ENCODE measurements around the gene NSUN4.
"Not testable (repeated sequence)": the region's sequence is repeated elsewhere in the genome, so short reads cannot be mapped to it uniquely, and the experiment has no call there.

Gene NSUN4

DNA sequence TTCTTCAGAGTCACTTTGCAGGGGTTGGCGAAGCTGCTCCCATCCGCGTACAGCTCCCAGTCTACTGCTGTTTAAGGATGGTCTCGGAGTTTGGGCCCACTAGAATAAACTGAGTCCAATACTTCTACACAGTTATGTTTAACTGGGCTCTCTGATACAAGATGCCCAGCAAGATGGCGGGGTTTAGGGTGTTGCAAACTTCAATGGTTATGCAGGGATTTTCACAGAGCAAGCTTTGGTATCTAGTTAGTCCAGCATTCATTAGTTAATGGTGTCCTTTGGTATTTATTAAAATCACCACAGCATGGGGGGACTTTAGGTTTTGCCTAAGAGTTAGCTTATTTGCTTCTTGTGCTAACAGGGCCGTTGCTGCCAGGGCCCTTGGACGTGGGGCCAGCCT is 12.4 kb upstream of the NSUN4 start:
- not testable (repeated sequence) for DNase-seq (ENCODE audit: low spot score)

DNA sequence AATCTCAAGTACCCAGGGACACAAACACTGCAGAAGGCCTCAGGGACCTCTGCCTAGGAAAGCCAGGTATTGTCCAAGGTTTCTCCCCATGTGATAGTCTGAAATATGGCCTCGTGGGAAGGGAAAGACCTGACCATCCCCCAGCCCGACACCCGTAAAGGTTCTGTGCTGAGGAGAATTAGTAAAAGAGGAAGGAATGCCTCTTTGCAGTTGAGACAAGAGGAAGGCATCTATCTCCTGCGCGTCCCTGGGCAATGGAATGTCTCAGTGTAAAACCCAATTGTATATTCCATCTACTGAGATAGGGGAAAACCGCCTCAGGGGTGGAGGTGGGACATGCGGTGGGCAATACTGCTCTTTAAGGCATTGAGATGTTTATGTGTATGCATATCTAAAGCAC is 10.8 kb upstream of the NSUN4 start:
- not testable (repeated sequence) for DNase-seq (ENCODE audit: low spot score)

DNA sequence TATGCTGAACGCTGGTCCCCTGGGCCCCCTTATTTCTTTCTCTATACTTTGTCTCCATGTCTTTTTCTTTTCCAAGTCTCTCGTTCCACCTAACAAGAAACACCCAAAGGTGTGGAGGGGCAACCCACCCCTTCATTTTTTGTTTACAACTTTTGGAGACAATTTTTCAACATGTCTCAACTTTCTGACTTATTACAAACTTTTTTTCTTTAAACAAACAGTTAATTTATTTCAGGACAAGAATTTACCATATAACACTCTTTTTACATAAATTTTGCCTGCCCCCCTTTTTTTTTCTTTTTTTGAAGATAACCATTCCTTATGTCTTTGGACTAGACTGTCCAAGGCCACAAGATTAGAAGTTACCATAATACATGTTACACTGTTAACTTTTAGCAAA is 10.2 kb upstream of the NSUN4 start:
- not testable (repeated sequence) for DNase-seq (ENCODE audit: low spot score)

DNA sequence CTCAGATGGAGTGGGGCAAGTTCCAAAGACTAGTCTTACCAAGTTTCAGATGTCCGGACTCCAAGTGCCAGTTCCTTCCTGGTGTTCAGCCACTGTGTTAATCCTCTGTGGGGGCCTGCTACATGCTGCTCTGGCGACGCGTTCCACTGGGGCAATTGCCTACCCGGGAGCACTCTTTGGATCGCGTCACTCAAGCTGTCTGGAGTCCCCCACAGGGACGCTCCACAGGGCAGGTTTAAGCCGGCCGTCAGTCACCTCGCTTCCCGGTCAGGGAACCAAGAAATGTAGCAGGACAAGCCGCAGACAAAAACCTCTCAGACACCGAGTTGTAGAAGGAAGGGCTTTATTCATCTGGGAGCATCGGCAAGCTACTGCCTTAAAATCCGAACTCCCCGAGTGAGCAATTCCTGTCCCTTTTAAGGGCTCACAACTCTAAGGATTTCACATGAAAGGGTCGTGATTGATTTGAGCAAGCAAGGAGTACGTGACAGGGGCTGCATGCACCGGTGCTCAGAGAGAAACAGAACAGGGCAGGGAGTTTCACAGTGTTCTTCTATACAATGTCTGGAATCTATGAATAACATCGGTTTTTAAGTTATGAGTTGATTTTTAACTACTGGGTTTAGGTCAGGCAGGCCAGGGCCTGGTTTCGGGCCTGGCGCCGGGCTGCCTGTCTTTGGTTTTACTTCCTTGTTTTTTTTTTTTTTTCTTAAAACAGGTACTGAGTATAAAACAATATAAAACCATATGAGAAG is 8.6 kb upstream of the NSUN4 start:
- not testable (repeated sequence) for DNase-seq (ENCODE audit: low spot score)

DNA sequence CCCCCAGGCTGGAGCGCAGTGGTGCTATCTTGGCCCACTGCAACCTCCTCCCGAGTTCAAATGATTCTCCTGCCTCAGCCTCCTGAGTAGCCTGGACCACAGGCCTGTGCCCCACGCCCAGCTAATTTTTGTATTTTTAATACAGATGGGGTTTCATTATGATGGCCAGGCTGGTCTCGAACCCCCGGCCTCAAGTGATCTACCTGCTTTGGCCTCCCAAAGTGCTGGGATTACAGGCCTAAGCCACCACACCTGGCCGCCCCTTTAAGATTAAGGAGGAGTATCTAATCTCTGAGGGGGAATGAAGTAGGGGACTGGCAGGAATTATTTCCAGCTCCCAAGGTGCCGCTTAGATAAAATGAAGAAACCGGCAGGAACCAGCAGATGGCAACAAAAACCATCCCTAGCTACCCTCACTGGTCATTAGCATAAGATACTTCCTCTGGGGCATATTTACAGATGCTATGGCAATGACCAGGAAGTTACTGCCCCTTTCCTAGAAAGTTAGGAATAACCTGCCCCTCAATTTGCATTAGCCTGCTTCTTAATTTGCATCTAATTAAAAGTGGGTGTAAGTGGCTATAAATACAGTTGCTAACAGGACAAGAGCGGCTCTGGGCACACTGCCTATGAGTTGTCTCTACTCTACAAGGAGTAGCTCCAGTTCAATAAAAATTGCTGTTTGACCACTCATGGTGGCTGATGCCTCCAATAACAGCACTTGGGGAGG is 7.1 kb upstream of the NSUN4 start:
- no peak for DNase-seq (ENCODE audit: low spot score)

DNA sequence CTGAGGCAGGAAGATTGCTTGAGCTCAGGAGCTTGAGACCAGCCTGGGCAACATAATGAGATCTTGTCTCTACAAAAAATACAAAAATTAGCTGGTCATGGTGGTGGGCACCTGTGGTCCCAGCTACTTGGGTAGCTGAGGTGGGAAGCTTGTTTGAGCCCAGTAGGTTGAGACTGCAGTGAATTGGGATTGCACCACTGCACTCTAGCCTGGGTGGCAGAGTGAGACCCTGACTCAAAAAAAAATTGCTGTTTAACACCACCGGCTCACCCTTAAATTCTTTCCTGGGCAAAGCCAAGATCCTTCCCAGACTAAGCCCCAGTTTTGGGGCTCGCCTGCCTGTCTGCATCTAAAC is 6.6 kb upstream of the NSUN4 start:
- DNase-seq (ENCODE audit: low spot score) = no peak

DNA sequence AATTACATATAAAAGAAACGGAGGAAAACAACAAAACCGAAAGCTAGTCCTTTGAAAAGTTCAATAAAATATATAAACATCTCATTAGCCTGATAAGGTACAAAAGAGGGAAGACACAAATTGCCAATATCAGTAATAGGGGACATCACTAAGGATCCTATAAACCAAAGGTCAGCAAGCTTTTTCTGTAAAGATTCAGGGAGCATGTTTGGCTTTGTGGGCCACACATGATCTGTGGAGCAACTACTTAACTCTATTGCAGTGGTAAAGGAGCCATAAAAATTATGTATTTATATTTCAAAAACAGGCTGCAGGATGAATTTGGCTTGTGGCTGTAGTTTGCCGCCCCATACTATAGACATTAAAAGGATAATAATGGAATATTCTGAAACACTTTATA is 5.5 kb upstream of the NSUN4 start:
- DNase-seq (ENCODE audit: low spot score) = no peak

DNA sequence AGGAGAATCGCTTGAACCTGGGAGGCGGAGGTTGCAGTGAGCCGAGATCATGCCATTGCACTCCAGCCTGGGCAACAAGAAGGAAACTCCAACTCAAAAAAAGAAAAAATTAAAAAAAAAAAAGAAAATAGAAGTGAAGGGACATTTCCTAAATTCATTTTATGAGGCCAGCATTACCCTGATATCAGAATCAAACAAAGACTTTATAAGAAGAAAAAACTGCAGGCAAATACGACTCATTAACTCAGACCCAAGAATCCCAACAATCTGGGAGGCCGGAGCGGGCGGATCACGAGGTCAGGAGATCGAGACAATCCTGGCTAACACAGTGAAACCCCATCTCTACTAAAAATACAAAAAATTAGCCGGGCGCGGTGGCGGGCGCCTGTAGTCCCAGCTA is 3.2 kb upstream of the NSUN4 start:
- not testable (repeated sequence) for DNase-seq (ENCODE audit: low spot score)

DNA sequence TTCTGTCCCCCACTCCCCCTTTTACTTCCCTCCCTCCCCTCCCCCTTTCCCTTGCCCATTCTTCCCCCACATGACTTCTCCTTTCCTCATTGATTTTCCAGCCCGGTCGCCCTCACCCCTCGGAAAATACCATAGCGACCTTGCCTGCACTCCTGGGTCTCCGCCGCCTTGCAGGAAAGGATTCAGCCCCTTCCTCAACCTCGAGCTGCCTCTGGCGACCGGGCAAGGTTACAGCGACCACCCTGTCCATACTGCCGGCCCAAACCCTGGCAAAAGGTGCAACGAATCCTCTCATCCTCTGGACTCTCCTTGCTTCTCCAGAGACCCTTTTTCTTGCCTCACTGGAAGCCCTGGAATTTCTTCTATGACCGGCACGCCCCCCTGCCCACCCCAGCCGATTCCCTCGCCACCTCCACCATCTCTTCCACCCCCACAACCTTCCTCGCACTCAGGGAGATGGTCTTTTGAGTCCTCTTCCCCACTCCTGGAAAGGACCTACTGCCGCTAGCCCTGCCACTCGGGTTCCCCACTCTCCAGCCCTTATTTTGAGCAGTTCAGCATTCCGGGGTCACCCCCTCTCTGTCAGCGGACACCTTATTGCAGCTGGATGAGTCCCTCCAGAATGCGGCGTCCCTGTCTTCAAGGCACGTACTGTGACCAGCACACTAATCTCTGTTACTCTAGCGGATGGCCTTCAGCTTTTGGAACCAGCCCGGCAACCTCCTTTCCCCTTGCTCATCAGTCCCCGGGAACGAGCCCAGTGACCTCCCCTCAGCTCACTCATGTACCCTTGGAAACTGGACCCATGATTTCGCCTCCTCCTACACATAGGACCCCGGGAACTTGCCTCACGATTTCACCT is 846 bp downstream of the NSUN4 start:
- DNase-seq (ENCODE audit: low spot score) = no peak

DNA sequence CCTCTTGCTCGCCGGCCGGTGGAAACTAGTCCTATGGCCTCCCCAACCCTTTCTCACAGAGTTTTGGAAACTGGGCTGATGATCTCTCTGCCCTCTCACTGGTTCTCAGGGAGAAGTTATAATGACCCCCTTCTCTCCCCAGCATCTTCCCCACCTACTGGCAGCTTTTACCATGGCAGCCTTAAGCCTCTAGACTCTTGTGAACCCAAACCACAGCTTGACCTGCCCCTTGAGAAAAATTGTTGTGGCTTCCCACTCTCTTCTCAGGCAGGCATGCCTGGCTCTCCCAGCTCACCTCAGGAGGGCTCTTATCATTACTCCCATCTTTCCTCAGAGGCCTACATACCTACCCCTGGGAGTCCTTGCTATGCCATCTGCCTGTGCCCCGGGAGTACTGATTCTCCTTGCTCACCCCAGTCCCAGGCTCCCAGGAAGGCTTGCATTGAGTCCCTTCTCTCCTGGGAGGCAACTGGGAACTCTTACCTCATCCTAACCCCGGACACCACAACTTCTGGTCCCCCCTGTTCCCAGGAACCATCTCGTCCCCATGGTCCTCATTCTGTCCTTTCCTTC is 1.6 kb downstream of the NSUN4 start:
- no peak for DNase-seq (ENCODE audit: low spot score)

DNA sequence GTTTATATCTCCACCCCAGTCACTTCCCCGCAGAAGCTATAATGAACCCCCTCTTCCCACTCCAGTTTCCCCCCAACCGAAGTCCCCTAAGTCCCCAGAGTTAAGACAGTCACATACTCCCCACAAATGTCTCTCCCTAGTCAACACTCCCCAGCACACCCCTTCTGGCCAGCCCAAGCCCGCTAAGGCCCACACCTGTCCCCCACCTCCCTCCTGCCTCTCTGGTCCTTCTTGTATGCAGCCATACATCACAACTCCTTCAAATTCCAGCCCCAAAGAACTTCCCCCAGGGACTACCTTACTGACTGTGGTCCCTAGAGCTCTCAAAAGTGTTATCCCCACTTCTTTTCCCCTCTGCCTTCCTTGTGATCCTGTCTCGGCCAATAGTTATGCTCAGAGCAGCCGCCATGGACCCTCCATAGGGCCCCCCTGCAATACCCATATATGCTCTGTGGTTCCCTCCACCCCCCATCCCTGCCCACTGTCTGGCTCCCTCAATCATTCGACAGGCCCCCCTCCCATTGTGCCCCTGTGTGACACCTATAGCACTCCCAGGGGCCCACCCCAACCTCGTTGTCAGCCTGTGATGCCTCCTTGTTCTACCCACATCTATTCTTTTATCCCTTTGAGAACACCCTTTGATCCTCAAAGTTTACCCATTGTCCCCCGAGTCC is 2.2 kb downstream of the NSUN4 start:
- DNase-seq (ENCODE audit: low spot score) = no peak

DNA sequence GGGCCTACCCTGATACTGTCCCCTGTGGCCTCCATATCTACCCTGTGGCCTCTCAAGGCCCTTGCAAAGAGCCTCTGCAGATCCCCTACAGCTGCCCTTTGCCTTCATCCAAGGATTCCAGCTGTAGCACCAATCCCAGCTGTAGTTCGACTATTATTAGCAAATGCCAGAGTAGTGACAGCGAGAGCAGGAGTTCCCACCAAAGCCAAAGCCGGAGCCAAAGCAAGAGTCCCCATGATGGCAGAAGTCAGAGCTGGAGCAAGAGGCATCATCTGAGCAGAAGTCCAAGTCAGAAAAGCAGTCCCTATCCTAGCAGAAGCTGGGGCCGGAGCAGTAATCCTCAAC is 2.7 kb downstream of the NSUN4 start:
- DNase-seq (ENCODE audit: low spot score) = no peak

DNA sequence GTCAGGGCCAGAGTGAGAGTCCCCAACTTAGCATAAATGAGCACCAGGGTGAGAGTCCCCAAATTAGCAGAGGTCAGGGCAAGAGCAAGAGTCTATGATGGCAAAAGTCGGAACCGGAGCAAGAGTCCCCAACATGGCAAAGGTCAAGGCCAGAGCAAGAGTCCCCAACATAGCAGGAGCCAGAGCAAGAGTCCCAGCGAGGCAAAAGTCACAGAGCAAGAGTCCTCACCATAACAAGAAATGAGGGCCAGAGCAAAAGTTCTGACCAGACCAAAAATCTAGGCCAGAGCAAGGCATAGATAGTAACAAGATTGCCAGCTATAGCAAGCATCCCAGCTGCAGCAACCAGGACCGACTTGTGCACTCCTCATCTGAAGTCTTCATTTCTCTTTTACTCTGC is 3.1 kb downstream of the NSUN4 start:
- DNase-seq (ENCODE audit: low spot score) = no peak

DNA sequence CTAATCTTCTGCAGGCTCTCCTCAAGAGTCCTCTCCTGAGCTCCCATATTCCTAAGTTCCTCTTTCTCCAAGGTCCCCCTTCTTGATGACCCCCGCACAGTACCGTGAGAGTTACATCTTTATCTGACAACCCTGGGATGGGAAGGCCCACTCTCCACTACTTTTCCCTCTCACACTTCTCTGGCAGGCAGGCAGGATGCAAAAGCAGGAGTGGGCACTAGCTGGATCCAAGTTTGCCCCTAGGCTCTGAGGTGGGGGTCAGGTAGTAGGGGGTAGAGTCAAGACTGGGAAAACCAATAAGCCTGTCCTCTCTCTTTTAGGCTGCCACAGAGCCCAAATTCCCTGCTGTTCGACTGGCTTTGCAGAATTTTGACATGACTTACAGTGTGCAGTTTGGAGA is 3.9 kb downstream of the NSUN4 start:
- DNase-seq (ENCODE audit: low spot score) = no peak

DNA sequence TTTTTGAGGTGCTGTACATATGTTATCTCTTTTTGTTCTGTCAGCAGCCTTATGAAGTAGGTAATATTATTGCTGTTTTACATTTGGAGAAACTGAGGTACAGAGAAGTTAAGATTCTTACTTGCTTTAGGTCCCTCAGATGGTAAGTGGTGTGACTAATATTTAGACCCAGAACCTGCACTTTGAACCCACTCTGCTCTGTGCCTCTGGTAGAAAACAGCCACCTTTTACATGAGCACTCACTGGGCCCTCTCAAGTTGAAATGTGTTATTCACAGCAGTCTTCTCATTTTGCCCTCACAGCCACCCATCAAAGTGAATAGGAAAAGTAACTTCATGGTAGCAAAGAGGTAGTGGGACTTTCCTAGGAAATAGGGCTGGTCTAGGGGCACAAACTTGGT is 4.7 kb downstream of the NSUN4 start:
- no peak for DNase-seq (ENCODE audit: low spot score)

DNA sequence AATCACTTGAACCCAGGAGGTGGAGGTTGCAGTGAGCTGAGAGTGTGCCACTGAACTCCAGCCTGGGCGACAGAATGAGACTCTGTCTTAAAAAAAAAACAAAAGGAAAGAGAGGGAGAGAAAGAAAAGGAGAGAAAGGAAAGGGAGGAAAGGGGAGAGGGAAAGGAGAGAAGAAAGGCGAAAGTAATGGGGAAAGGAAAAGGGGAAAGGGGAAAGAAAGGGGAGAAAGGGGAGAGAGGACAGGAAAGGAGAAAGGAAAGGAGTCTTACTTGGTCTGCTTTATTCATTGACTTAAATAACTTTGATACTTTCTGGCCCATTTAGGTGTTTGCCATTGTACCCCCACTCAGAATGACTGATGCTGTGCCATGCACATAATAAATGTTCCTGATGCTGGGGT is 11.8 kb downstream of the NSUN4 start:
- DNase-seq (ENCODE audit: low spot score) = no peak

DNA sequence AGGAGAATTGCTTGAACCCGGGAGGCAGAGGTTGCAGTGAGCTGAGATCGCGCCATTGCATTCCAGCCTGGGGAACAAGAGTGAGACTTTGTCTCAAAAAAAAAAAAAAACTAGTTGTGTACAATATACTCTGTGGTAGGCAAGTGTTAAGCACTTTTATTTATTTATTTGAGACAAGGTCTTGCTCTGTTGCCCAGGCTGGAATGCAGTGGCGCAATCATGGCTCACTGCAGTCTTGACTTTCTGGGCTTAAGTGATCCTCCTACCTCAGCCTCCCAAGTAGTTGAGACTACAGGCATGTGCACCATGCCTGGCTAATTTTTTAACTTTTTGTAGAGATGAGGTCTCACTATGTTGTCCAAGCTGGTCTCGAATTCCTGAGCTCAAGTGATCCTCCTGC is 15.3 kb downstream of the NSUN4 start:
- not testable (repeated sequence) for DNase-seq (ENCODE audit: low spot score)

DNA sequence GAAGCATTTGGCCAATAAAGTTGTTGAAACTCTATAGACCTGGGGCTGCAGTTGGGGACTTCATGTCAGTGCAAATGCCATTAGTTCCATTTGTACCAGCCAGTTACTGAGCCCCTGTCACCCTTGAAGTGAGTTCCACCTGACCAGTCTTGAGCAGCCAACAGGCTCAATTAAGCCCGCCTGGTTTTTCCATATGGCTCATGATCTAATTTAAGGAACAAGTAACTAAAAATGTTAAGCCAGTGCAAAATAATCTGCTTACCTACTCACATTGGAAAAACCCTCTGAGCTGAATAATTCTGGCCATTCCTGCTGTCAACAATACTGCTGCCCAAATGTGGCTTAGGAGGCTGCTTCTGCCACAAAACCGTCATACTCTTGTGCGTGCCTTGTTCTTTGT is 21.6 kb downstream of the NSUN4 start:
- no peak for DNase-seq (ENCODE audit: low spot score)

DNA sequence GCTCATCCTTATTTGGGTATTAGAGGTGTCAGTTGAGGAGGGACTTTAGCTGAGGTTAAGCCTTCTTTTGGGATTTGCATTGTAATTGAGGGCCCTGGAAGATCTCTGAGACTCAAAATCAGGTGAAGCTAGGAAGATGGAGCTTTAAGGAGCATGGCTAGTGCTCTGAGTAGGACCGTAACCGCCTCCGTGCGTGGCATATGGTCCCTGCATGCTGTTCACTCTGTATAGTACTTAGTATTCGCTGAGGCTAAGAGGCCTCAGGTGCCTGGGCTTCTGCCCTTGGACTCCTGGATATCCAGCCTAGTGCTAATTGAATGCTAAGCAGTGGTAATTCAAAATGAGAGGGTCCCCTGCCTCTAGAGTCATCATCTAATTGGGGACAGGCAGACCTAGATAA is 22.5 kb downstream of the NSUN4 start:
- DNase-seq (ENCODE audit: low spot score) = no peak

DNA sequence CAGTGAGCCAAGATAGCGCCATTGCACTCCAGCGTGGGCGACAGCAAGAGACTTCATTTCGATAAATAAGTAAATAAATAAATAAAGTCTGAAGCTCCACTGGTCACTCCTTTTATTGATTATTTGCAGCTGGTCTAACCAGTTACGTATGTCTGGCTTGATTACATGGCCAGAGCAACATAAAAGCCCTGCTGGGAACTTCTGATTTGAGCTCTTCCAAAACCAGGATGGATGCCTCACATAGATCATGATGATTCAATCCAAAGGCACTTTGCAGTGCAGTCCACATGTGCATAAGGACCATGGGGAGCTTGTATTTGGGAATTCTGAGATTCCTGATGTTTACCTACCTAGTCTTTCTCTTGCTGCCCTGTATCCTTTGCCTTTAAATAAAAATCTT is 24.0 kb downstream of the NSUN4 start:
- no peak for DNase-seq (ENCODE audit: low spot score)

DNA sequence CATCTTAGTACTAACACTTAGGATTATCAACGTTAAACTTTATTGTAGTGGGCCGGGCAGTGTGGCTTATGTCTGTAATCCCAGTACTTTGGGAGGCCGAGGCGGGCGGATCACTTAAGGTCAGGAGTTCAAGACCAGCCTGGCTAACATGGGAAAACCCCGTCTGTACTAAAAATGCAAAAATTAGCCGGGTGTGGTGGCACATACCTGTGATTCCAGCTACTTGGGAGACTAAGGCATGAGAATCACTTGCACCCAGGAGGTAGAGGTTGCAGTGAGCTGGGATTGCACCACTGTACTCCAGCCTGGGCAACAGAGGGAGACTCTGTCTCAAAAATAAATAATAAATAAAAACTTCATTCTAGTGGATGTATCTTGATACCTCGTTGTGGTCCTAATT is 25.2 kb downstream of the NSUN4 start:
- not testable (repeated sequence) for DNase-seq (ENCODE audit: low spot score)

DNA sequence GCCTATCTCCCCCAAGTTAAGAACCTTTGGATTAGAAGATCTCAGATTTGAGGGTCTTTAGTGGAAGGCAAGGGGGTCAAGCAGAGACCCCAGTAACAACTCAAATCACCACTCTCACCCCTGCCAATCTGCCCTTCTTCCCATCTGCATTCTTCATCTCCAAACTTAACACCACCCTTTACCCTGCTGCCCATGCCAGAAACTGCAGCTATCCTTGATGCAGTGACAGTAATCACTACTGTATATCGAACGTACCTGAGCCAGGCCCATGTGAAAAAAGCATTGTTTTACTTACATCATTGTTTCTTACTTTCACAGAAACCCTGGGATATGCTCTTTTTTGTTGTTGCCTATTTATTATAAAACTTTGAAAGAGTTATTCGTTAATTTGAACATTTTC is 26.5 kb downstream of the NSUN4 start:
- no peak for DNase-seq (ENCODE audit: low spot score)

Data from Ammon's horn (tissue), 1 donor.